H1 (cell line): Measurements from ENCODE around the gene AGAP1. TPM values are rescaled to one million over a fixed set of nuclear protein-coding genes. Genes with fewer than 3 reads are reported as not detected.

Experiments
- CTCF ChIA-PET: fragments of 300-600 bp; sonication (Branson Sonifier 250); formaldehyde crosslinking; loops from one replicate; lab custom pipeline; 2021; ENCODE audit not compliant: partially characterized antibody; lab: Charles Lee
- POLR2A ChIA-PET: fragments of 300-600 bp; sonication (Branson Sonifier 250); formaldehyde crosslinking; loops from one replicate; lab custom pipeline; 2021; ENCODE audit warnings: inconsistent platforms; ENCODE audit not compliant: partially characterized antibody; lab: Charles Lee
- DNase-seq, 2 experiments: peaks; one replicate each; pipeline versions ENCODE4 v3.0.0 to v3.0.0-alpha.2; 2010 to 2022; ENCODE audit warnings: low spot score in 2 of 2, low read depth in 1 of 2, mixed read lengths in 1 of 2
- FAIRE-seq: peaks from 2 replicates; lab custom pipeline; 2011; peaks lifted over from hg19 to GRCh38; lab: Jason Lieb, UNC
- H2AFZ ChIP-seq: 2 replicates; pipeline ENCODE4 v1.8.1; 2012; ENCODE audit warnings: low read length, inconsistent platforms
- H2AK5ac ChIP-seq: 2 replicates; pipeline ENCODE4 v1.6.1; 2013; ENCODE audit warnings: low read depth, low read length
- H2BK120ac ChIP-seq: replicated peaks from 2 replicates; pipeline ENCODE3; 2013; ENCODE audit warnings: low read depth, low read length, inconsistent platforms
- H2BK12ac ChIP-seq: 2 replicates; pipeline ENCODE4 v1.6.1; 2013; ENCODE audit warnings: low read depth, low read length
- H2BK15ac ChIP-seq: 2 replicates; pipeline ENCODE4 v1.6.1; 2013; ENCODE audit warnings: low read length
- H2BK20ac ChIP-seq: 2 replicates; pipeline ENCODE4 v1.6.1; 2013; ENCODE audit warnings: low read length
- H2BK5ac ChIP-seq: 2 replicates; pipeline ENCODE4 v1.6.1; 2013; ENCODE audit warnings: low read depth, low read length
- H3K14ac ChIP-seq: 2 replicates; pipeline ENCODE4 v1.6.1; 2013; ENCODE audit warnings: inconsistent platforms; ENCODE audit not compliant: insufficient read length
- H3K18ac ChIP-seq: 2 replicates; pipeline ENCODE4 v1.6.1; 2013; ENCODE audit warnings: low read length; ENCODE audit errors: extremely low read depth
- H3K23ac ChIP-seq: 2 replicates; pipeline ENCODE4 v1.6.1; 2013; ENCODE audit warnings: inconsistent platforms; ENCODE audit not compliant: insufficient read length
- H3K23me2 ChIP-seq: 2 replicates; pipeline ENCODE4 v1.6.1; 2013; ENCODE audit warnings: low read depth, low read length
- H3K27ac ChIP-seq: 2 replicates; pipeline ENCODE4 v1.6.1; 2011; ENCODE audit warnings: low read depth, low read length, inconsistent platforms
- H3K27me3 ChIP-seq, 4 experiments: replicated peaks in 1 of 4; 1 replicate in 1 of 4; 2 replicates in 3 of 4; pipeline versions ENCODE4 v1.6.1 to v1.8.1; 2011 to 2013; ENCODE audit warnings: low read length in 3 of 4, mild to moderate bottlenecking in 3 of 4, inconsistent platforms in 2 of 4, mixed read lengths in 2 of 4, moderate library complexity in 1 of 4; ENCODE audit not compliant: control insufficient read depth in 3 of 4, insufficient read depth in 3 of 4; ENCODE audit errors: extremely low read depth in 1 of 4
- H3K36me3 ChIP-seq, 4 experiments: 2 replicates each; pipeline versions ENCODE4 v1.6.1 to v1.8.1; 2011 to 2013; ENCODE audit warnings: mild to moderate bottlenecking in 4 of 4, low read length in 3 of 4, moderate library complexity in 2 of 4, control low read depth in 1 of 4, inconsistent platforms in 1 of 4; ENCODE audit not compliant: insufficient read depth in 4 of 4, control insufficient read depth in 2 of 4
- H3K4ac ChIP-seq: replicated peaks from 2 replicates; pipeline ENCODE3; 2013; ENCODE audit warnings: low read length, low read depth, mixed read lengths, inconsistent platforms; ENCODE audit not compliant: insufficient read length
- H3K4me1 ChIP-seq, 4 experiments: replicated peaks in 1 of 4; 1 replicate in 1 of 4; 2 replicates in 3 of 4; pipeline versions ENCODE4 v1.6.1 to v1.8.1; 2011 to 2013; ENCODE audit warnings: low read length in 3 of 4, inconsistent platforms in 2 of 4, mixed read lengths in 1 of 4; ENCODE audit not compliant: insufficient read depth in 4 of 4, control insufficient read depth in 3 of 4
- H3K4me2 ChIP-seq, 2 experiments: 2 replicates each; pipeline versions ENCODE4 v1.6.1 to v1.8.1; 2011 to 2013; ENCODE audit warnings: low read depth in 2 of 2, low read length in 2 of 2, control low read depth in 1 of 2, inconsistent platforms in 1 of 2, mild to moderate bottlenecking in 1 of 2; ENCODE audit not compliant: insufficient read depth in 1 of 2
- H3K4me3 ChIP-seq, 4 experiments: fragments of 200-600, 300-600 bp in 1 of 4; sonication (generic), shearing (Covaris generic), sonication (Bioruptor Twin) in 1 of 4; 2 replicates each; pipeline versions ENCODE4 v1.5.1 to v1.8.1; 2011 to 2016; ENCODE audit warnings: low read length in 4 of 4, low read depth in 3 of 4, control low read depth in 2 of 4, inconsistent platforms in 2 of 4, mild to moderate bottlenecking in 2 of 4, mixed read lengths in 1 of 4, moderate library complexity in 1 of 4; ENCODE audit not compliant: insufficient read depth in 2 of 4; ENCODE audit errors: extremely low read depth in 1 of 4
- H3K56ac ChIP-seq: replicated peaks from 2 replicates; pipeline ENCODE3; 2013; ENCODE audit warnings: low read depth, mild to moderate bottlenecking, mixed read lengths, low read length, inconsistent platforms; ENCODE audit not compliant: insufficient read length
- H3K79me1 ChIP-seq: 2 replicates; pipeline ENCODE4 v1.6.1; 2013; ENCODE audit warnings: low read depth, low read length, control low read depth
- H3K79me2 ChIP-seq, 2 experiments: 2 replicates each; pipeline versions ENCODE4 v1.6.1 to v1.8.1; 2012 to 2013; ENCODE audit warnings: low read length in 2 of 2, mild to moderate bottlenecking in 2 of 2, inconsistent platforms in 1 of 2; ENCODE audit not compliant: insufficient read depth in 2 of 2, control insufficient read depth in 1 of 2
- H3K9ac ChIP-seq, 4 experiments: replicated peaks in 1 of 4; 1 replicate in 1 of 4; 2 replicates in 3 of 4; pipeline versions ENCODE4 v1.6.1 to v1.8.1; 2011 to 2013; ENCODE audit warnings: low read depth in 3 of 4, low read length in 3 of 4, control low read depth in 2 of 4, mild to moderate bottlenecking in 2 of 4, moderate library complexity in 2 of 4, inconsistent platforms in 1 of 4; ENCODE audit errors: extremely low read depth in 1 of 4
- H3K9me3 ChIP-seq, 2 experiments: 2 replicates each; pipeline versions ENCODE4 v1.6.1 to v1.8.1; 2012 to 2013; ENCODE audit warnings: mild to moderate bottlenecking in 2 of 2, moderate library complexity in 2 of 2, control low read depth in 1 of 2, inconsistent platforms in 1 of 2, low read depth in 1 of 2, low read length in 1 of 2, mixed read lengths in 1 of 2; ENCODE audit not compliant: insufficient read depth in 2 of 2
- H4K20me1 ChIP-seq, 2 experiments: replicated peaks in 1 of 2; 2 replicates each; pipeline versions ENCODE3 to v1.8.1; 2011 to 2013; ENCODE audit warnings: inconsistent platforms in 2 of 2, low read length in 2 of 2, mild to moderate bottlenecking in 1 of 2; ENCODE audit not compliant: insufficient read depth in 2 of 2, control insufficient read depth in 1 of 2
- H4K5ac ChIP-seq: 2 replicates; pipeline ENCODE4 v1.6.1; 2013; ENCODE audit warnings: low read length, low read depth, mixed read lengths, inconsistent platforms; ENCODE audit not compliant: insufficient read length
- H4K8ac ChIP-seq: 2 replicates; pipeline ENCODE4 v1.8.0; 2013; ENCODE audit warnings: mild to moderate bottlenecking, moderate library complexity, low read length, inconsistent platforms; ENCODE audit not compliant: insufficient read depth; ENCODE audit errors: extremely low read depth
- H4K91ac ChIP-seq: replicated peaks from 2 replicates; pipeline ENCODE3; 2013; ENCODE audit warnings: low read length, mixed read lengths, inconsistent platforms; ENCODE audit not compliant: insufficient read length
- POU5F1 ChIP-seq: IDR thresholded peaks from 2 replicates; pipeline ENCODE4 v1.6.1; 2011; ENCODE audit warnings: low read depth, mild to moderate bottlenecking, low read length, moderate library complexity
- RNF2 ChIP-seq: fragments of 200-900, 300-1000 bp; sonication (generic); IDR thresholded peaks from 2 replicates; pipeline ENCODE4 v1.7.1; 2016; ENCODE audit warnings: borderline replicate concordance, low read depth, mild to moderate bottlenecking, antibody characterized with exemption, low read length; ENCODE audit not compliant: poor library complexity, severe bottlenecking; ENCODE audit errors: missing control alignments
- SP4 ChIP-seq: IDR thresholded peaks from 2 replicates; pipeline ENCODE4 v1.6.1; 2012; ENCODE audit warnings: low read length, inconsistent platforms
- WGBS, 2 experiments: shearing (Covaris generic) in 1 of 2; methylation state at CpG; one replicate each; pipeline versions ENCODE4 v1.1.6 to v1.1.7; 2013 to 2015; ENCODE audit warnings: low lambda C conversion rate in 2 of 2, mixed read lengths in 2 of 2, inconsistent platforms in 1 of 2, low coverage in 1 of 2, missing lambda C conversion rate in 1 of 2; ENCODE audit not compliant: insufficient replicate concordance in 2 of 2, insufficient coverage in 1 of 2, insufficient read length in 1 of 2; ENCODE audit errors: extremely low coverage in 1 of 2, missing lambda C conversion rate in 1 of 2; 5-methylcytosine and 5-hydroxymethylcytosine counted together
- polyA plus RNA-seq, 7 experiments: library from polyadenylated mRNA; depleted of rRNA in 3 of 7; stranded (reverse) in 5 of 7; unstranded in 2 of 7; fragments of >200 nt in 5 of 7; fragments of 200-250 nt in 2 of 7; gene quantifications; 1 replicate in 5 of 7; 2 replicates in 1 of 7; 4 replicates in 1 of 7; pipeline versions ENCODE4 v1.2.1 to v1.2.3, GENCODE V29; 2011 to 2013; ENCODE audit warnings: missing spikeins in 2 of 7, mixed read lengths in 2 of 7
- total RNA-seq: library from RNA; stranded (reverse); fragmentation: NEBNext Ultra II Directional; extraction: Animal tissue kit (Norgen Biotek cat#: 25700); gene quantifications from 2 replicates; pipeline ENCODE4 v1.2.1, GENCODE V29; 2021

The AGAP1 gene
- total and polyA plus RNA-seq, 2 of the 8 experiments (the other 6 are each of a cell fraction or from before 2014, with no cell fraction given) = 18.1 to 39.4 TPM

GRCh38 chr2:235868645-235869044, 374.8 kb downstream of the AGAP1 start:
- H3K27ac ChIP-seq = no peak overlapping the region
- H2AFZ ChIP-seq = no peak overlapping the region
- no peak overlapping the region for H3K4me2 ChIP-seq
- H2BK12ac ChIP-seq = no peak overlapping the region
- H3K36me3 ChIP-seq = no peaks in the 10 kb centered on the region
- CTCF ChIA-PET = no interaction called here
- TF ChIP-seq SP4 (no peak), RNF2 (no peak), POU5F1 (no peak)
- TF ChIP-seq, all 59 proteins: peak for 0
- Histone ChIP-seq H3K9ac (no peak overlapping the region), H2BK5ac (no peak overlapping the region), H3K18ac (no peak overlapping the region), H3K79me1 (peaks cover 2% of the 10 kb centered on the region; the same call in 1 of the 2 replicates), H4K20me1 (peaks cover 0 to 2% of the 10 kb centered on the region in 2 experiments), H3K4me1 (peaks cover 0 to 24% (median 7%) of the 10 kb centered on the region in 4 experiments; a peak in 6 of 7 replicates), H4K5ac (no peak overlapping the region), H3K79me2 (no peaks in the 10 kb centered on the region; a peak in 1 of 4 replicates), H4K8ac (no peak overlapping the region), H3K4ac (no peak overlapping the region), H3K4me3 (no peak overlapping the region), H3K9me3 (peaks cover 0 to 9% of the 10 kb centered on the region in 2 experiments; a peak in 2 of 4 replicates), H3K23ac (no peak overlapping the region), H2BK20ac (no peak overlapping the region), H3K14ac (no peak overlapping the region), H4K91ac (no peak overlapping the region), H3K27me3 (no peaks in the 10 kb centered on the region), H2BK120ac (no peak overlapping the region), H2AK5ac (no peak overlapping the region), H3K56ac (no peak overlapping the region), H2BK15ac (no peak overlapping the region), H3K23me2 (no peaks in the 10 kb centered on the region)
- DNase-seq (no peak), FAIRE-seq (no peak)
- POLR2A ChIA-PET = no interaction called here
- 90% methylated on average over 2 of the region's 2 CpGs; no CpG with 5 or more reads in 1 of the 2 experiments for WGBS, 2 experiments
